ENCODE measurements around the gene MTA3. TPM values are rescaled to one million over a fixed set of nuclear protein-coding genes. Genes with fewer than 3 reads are reported as not detected.

Gene MTA3
- polyA plus RNA-seq, 3 donors: 2.0 to 4.5 (median 2.2) TPM

DNA sequence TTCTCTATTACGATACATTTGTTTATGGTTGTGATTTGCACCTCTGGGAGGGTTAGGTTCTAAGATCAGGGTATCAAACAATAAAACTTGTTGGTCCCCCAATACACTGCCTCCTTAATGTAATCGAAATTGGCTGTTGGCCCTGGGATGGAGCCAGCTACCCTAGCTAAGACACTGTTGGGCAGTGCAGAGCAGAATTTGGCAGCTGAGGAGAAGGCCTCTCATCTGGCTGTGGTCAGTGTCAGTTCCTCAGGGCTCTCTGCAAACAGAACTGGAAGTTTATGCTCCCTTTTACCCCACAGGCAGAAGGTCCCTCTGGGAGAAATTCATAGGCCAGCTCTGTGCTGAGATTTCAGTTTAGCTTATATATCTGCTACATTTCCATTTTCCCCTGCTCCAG lies 232.5 kb downstream of the MTA3 start:
- Histone ChIP-seq H3K9me3 (replicated peaks in 1 of 2; ENCODE audit: control insufficient read depth in 1 of 2, insufficient read depth in 1 of 2, low read length in 2 of 2) (no peaks in the 10 kb centered on the region), H3K36me3 (replicated peaks in 1 of 2; ENCODE audit: control insufficient read depth in 1 of 2, insufficient read depth in 2 of 2, low read length in 2 of 2) (peaks cover 3 to 26% of the 10 kb centered on the region in 2 donors), H3K79me2 (ENCODE audit: insufficient read depth, low read length) (peaks cover 10% of the 10 kb centered on the region), H4K20me1 (ENCODE audit: insufficient read depth, low read length) (peaks cover 11% of the 10 kb centered on the region), H3K9ac (ENCODE audit: insufficient read depth, low read length, poor library complexity, severe bottlenecking) (no peak overlapping the region), H3K27me3 (ENCODE audit: control insufficient read depth in 2 of 2, insufficient read depth in 2 of 2, low read length in 2 of 2) (no peaks in the 10 kb centered on the region), H3K27ac (ENCODE audit: low read depth in 1 of 2, low read length in 2 of 2) (peak overlapping the region in 1 of 2 donors; percentile 51), H3K4me3 (replicated peaks in 1 of 3; ENCODE audit: low read depth in 2 of 3, low read length in 3 of 3) (no peak overlapping the region), H3K4me2 (replicated peaks; ENCODE audit: extremely low read depth, low read length, poor library complexity, severe bottlenecking) (no peak overlapping the region), H3K4me1 (ENCODE audit: control insufficient read depth in 1 of 2, insufficient read depth in 2 of 2, low read length in 2 of 2) (peaks cover 34 to 47% of the 10 kb centered on the region in 2 donors), H2AFZ (ENCODE audit: insufficient read depth, low read depth, low read length, poor library complexity, severe bottlenecking) (no peak overlapping the region)
- intact Hi-C loops (cut with micrococcal nuclease): loop anchor here (5.0 kb wide), 2 partner anchors 39 to 44 kb away; partner anchors contain the start of gene OXER1 (in 1 of the 2)
- H3K4me1 Mint-ChIP-seq: peaks cover 40% of the 10 kb centered on the region
- peaks cover 0 to 5% (median 0%) of the 10 kb centered on the region in 7 donors for H3K9me3 Mint-ChIP-seq
- H3K4me3 Mint-ChIP-seq: no peak overlapping the region
- TF ChIP-seq, protein P1, sequence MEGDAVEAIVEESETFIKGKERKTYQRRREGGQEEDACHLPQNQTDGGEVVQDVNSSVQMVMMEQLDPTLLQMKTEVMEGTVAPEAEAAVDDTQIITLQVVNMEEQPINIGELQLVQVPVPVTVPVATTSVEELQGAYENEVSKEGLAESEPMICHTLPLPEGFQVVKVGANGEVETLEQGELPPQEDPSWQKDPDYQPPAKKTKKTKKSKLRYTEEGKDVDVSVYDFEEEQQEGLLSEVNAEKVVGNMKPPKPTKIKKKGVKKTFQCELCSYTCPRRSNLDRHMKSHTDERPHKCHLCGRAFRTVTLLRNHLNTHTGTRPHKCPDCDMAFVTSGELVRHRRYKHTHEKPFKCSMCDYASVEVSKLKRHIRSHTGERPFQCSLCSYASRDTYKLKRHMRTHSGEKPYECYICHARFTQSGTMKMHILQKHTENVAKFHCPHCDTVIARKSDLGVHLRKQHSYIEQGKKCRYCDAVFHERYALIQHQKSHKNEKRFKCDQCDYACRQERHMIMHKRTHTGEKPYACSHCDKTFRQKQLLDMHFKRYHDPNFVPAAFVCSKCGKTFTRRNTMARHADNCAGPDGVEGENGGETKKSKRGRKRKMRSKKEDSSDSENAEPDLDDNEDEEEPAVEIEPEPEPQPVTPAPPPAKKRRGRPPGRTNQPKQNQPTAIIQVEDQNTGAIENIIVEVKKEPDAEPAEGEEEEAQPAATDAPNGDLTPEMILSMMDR (IDR thresholded peaks at IDR 0.05): no peak
- WGBS (ENCODE audit: insufficient coverage): no CpG with 5 or more reads among the region's 2 CpGs
- H3K27ac Mint-ChIP-seq: peak overlapping the region in 5 of 7 donors; percentile 36 to 81 (median 58)
- H3K36me3 Mint-ChIP-seq: peaks cover 27 to 39% of the 10 kb centered on the region in 2 donors
- DNase-seq: no peak
- H3K27me3 Mint-ChIP-seq (ENCODE audit: low read depth in 3 of 3): peaks cover 0 to 6% (median 0%) of the 10 kb centered on the region in 3 donors

DNA sequence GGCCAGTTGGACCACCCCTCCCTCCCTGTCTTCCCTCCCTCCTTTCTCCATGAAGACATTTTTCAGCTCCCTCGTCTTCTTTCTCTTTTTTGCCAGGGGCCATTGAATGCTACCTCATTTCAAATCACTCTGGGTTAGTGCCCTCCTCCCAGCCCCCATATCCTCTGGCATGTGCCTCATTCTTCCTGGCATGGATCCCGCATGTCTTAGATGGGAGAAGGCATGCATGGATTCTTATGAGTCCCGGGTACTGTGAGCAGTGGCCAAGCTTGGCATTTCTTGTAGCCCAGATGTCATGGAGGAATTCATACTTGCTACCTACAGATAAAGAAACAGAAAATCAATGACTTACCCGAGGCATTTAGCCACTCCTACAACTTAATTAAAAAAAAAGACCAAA lies 232.9 kb downstream of the MTA3 start:
- Mint-ChIP-seq H3K36me3 (peaks cover 27 to 35% of the 10 kb centered on the region in 2 donors), H3K27ac (peak overlapping the region in 1 of 7 donors; percentile 54), H3K9me3 (peaks cover 0 to 5% (median 0%) of the 10 kb centered on the region in 7 donors), H3K27me3 (ENCODE audit: low read depth in 3 of 3) (peaks cover 0 to 6% (median 0%) of the 10 kb centered on the region in 3 donors), H3K4me3 (no peak overlapping the region), H3K4me1 (peaks cover 42% of the 10 kb centered on the region)
- no peak overlapping the region for H3K4me3 ChIP-seq (replicated peaks in 1 of 3; ENCODE audit: low read depth in 2 of 3, low read length in 3 of 3)
- no peaks in the 10 kb centered on the region for H3K27me3 ChIP-seq (ENCODE audit: control insufficient read depth in 2 of 2, insufficient read depth in 2 of 2, low read length in 2 of 2)
- H3K79me2 ChIP-seq (ENCODE audit: insufficient read depth, low read length): peaks cover 10% of the 10 kb centered on the region
- H3K9ac ChIP-seq (ENCODE audit: insufficient read depth, low read length, poor library complexity, severe bottlenecking): no peak overlapping the region
- intact Hi-C loops (cut with micrococcal nuclease): loop anchor here (5.0 kb wide), 2 partner anchors 39 to 44 kb away; partner anchors contain the start of gene OXER1 (in 1 of the 2)
- peaks cover 0 to 22% of the 10 kb centered on the region in 2 donors for H3K36me3 ChIP-seq (replicated peaks in 1 of 2; ENCODE audit: control insufficient read depth in 1 of 2, insufficient read depth in 2 of 2, low read length in 2 of 2)
- no peak overlapping the region for H3K4me2 ChIP-seq (replicated peaks; ENCODE audit: extremely low read depth, low read length, poor library complexity, severe bottlenecking)
- peaks cover 34 to 47% of the 10 kb centered on the region in 2 donors for H3K4me1 ChIP-seq (ENCODE audit: control insufficient read depth in 1 of 2, insufficient read depth in 2 of 2, low read length in 2 of 2)
- WGBS (ENCODE audit: insufficient coverage): 80% methylated on average over 1 of the region's 4 CpGs
- H3K9me3 ChIP-seq (replicated peaks in 1 of 2; ENCODE audit: control insufficient read depth in 1 of 2, insufficient read depth in 1 of 2, low read length in 2 of 2): no peaks in the 10 kb centered on the region
- no peak overlapping the region for H2AFZ ChIP-seq (ENCODE audit: insufficient read depth, low read depth, low read length, poor library complexity, severe bottlenecking)
- no peak for DNase-seq
- TF ChIP-seq, protein P1 (IDR thresholded peaks at IDR 0.05): no peak
- H3K27ac ChIP-seq (ENCODE audit: low read depth in 1 of 2, low read length in 2 of 2): peak overlapping the region in 1 of 2 donors; percentile 51
- peaks cover 8% of the 10 kb centered on the region for H4K20me1 ChIP-seq (ENCODE audit: insufficient read depth, low read length)
